HG03571 (cell line): ENCODE measurements around the gene SOS1.
"Not testable (repeated sequence)": the region's sequence is repeated elsewhere in the genome, so short reads cannot be mapped to it uniquely, and the experiment has no call there.

Source experiments
- ATAC-seq: cut with Tn5 transposase; IDR thresholded peaks from one replicate; pipeline ENCODE4 v1.9.1; 2021; ENCODE audit not compliant: unreplicated experiment

Gene SOS1

DNA sequence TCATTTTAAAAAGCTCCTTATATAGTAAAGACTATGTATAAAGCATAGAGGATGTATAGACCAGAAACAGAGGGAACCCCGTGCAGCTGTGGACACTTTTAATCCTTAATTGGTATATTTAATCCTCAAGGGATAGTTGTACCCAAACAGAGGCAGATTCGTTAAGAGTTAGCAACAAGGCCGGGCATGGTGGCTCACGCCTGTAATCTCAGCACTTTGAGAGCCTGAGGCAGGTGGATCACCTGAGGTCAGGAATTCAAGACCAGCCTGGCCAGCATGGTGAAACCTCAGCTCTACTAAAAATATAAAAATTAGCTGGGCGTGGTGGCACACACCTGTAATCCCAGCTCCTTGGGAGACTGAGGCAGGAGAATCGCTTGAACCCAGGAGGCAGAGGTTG is 184.3 kb downstream of the SOS1 start:
- not testable (repeated sequence) for ATAC-seq

DNA sequence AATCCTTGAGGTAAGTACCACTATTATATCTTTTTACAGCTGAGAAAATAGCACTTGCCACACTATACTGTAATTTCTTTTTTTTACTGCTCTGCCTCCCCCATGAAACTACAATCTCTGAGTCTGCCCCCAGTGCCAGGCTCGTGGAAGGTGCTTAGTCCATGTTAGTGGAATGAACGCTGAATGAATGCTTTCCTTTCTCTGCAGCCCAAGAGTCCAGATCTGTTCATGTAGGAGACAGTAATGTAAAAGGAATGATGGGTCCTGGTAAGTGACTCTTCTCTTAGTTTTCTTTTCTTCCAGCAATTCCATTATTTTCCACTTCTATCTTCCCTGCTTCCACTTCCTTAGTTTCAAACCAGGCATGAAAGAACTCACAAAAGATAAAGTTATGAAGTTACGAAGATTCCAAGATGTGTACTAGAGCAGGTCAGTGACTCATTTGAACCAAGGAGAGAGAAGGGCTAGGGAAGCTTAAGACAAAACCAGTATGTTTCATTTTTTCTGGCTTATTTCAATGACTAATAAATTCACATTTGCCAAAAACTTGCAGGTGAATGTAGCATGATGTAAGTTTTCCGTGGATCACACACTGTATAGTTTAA is 185.2 kb downstream of the SOS1 start:
- ATAC-seq = no peak

DNA sequence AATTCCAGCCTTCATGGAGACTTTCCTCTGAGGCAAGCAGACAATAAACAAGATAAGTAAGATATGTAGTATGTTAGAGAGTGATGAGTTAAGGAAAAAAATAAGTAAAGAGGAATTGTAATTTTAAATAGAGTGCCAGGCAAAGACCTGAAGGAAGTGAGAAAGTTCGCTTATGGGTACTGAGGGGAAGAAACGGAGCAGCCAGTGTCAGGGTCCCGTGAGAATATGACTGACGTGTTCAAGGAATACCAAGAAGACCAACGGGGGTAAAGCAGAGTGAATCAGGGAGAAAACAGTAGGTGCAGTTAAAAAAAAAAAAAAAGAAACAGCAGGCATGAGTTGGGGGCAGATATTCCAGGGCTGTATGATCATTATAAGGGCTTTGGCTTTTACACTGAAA is 186.1 kb downstream of the SOS1 start:
- ATAC-seq = no peak

DNA sequence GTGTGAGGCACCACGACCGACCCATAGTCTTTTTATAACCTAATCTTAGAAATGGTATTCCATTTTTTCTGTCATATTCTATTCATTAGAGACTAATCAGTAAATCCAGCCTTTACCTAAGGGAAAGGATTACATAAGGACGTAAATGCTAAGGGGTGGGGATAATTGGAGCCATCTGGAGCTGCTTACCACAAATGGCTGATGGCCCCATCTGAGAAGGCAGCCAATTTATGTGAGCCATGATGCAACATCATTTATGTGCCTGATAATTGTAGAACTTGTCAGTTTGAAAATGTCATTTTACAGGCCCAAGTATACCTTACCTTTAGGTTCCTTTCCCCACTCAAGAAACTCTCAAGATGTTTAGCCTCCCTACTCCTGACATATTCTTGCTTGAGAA is 187.2 kb downstream of the SOS1 start:
- no peak for ATAC-seq

DNA sequence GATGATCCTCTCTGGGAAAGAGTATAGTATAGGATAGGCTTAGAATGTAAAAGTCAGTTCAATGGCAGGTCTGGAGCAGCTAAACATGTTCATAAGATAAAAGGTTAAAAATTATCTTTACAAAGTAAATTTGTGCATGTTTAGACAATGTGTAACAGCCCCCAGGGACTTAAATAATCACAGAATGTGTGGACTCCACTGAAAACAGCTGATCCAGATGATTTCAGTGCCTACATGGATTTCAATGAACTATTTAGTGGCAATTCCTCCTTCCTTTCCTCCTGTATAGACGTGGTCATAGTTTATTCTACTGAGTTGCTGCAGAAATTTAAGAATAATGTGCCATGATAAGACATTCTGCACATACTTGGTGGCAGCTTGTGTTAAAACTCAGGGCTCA is 188.3 kb downstream of the SOS1 start:
- ATAC-seq = no peak
